Activated gamma-delta T cell treated with anti-CD3 and anti-CD28 coated beads, Interleukin-2, amount 50 U/mL, for 16 hours (primary cell): ENCODE data around the gene GPX4.

ENCODE experiments used
- DNase-seq: peaks from one replicate; pipeline ENCODE4 v3.0.0-alpha.2; 2020; ENCODE audit warnings: low read depth

GPX4 gene

DNA sequence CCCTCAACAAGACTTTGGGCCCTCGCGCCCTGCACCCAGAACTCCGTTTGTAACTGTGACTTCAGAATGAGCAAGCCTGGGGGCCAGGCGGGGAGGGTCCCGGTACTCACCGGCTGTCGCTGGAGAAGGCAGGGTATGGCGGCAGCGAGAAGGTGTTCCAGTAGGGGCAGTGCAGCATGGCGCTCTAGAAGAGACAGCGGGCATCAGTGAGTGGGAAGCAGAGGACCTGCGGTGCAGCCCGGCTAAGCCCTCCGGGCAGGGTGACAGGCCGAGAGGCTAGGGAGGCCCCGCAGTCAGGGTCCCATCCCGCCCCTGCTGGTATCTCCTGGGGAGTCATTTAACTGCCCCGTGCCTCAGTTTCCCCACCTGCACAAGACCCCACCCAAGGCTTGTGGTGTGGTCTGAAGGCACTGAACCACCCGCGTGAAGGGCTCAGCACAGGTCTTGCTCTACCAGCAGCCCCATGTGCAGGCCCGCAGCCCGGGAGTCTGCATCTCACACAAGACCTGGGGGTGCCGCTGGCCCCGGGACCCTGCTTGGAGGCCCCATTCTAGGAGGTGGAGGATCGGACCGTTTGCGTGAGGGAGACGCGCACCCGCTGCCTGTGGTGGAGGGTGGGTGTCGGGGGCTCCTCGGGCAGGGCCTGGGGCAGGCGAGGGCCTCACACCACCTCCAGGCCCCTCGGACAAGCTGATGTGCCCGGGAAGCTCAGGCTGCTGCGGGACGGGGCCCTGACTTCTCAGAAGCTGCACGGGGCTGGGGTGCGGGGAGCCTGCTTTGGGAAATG is 45.7 kb downstream of the GPX4 start:
- DNase-seq = no peak

DNA sequence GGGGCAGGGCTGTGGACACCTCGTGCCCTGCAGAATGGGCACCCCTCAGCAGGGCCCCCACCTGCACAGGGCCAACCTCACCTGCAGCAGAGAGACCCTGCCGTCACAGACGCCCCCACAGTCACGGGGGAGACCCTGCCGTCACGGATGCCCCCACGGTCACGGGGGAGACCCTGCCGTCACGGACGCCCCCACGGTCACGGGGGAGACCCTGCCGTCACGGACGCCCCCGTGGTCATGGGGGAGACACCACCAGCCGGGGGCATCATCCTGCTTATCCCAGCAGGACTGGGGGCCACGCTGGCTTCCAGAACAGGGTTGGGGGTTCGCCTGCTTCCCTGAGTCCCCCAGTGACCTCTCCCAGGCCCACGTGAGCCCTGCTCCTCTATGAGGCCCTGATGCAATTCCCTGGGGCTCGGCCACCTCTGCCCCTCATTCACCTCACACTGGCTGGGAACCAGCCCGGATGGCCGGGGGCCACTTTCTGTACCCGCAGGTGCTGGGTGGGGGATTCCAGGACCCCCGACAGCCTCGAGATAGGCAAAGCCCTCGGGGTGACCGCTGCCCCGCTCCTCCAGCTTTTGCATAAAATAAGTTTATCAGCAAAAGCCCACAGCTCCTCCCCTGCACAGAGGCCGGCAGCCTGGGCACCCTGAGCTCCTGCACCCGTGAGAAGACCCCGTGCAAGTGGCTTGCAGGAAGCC is 46.7 kb downstream of the GPX4 start:
- DNase-seq = no peak

DNA sequence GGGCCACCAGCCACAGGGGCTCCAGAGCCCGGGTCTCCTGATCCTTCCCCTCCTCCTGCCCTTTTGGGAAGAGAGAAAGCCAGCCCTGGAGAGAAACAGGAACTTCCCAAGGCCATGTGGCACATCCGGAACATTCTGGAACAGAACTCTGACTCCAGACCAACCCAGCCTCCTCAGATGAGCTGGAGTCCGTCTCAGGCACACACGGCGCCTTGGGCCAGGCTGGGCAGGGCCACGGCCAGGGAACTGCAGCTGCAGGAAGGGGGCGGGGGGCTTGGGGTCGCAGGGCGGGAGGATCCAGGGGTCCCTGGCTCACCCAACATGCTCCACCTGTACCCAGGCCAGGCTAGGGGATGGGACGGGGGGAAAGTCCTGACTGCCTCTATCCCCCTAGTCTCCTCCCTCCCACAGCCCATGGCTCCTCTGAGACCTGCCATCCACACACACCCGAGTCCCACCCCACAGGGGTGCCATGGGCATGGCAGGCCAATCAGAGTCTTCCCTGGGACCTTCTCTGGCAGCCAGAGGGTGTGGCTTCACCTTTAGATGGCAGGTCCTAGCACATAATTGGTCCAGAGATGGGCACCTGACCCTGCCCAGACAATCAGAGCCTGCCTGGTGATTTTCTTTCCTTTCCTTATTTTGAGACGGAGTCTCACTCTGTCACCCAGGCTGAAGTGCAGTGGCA is 47.4 kb downstream of the GPX4 start:
- no peak for DNase-seq

DNA sequence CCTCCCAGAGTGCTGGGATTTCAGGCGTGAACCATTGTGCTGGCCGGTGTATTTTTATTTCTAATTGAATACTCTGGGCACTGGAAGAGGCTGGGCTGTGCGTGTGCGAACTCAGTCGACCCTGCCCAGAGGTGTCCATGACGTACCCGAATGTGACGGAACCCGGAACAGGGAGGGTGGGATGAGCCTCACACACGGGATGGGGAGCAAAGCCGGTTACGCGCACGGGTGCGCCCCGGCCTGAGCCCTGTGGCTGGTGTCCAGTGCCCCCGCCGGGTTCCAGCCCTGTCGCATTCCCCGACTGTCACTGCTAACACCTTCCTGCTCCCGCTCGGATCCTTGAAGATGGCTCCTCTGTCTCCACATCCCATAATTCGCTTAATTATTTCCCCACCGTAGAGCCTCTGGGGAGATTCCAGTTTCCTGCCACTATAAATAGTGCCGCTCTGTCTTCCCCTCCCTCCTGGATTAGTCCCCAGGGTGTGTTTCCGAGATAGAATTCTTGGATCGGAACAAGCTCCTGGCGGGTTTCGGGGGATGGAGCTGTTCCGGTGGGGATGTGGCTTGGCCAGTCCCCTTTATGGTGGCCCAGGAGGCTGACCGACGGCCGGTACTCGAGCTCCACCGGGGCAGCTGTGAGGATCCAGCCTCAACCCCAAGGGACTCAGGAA is 48.3 kb downstream of the GPX4 start:
- no peak for DNase-seq

DNA sequence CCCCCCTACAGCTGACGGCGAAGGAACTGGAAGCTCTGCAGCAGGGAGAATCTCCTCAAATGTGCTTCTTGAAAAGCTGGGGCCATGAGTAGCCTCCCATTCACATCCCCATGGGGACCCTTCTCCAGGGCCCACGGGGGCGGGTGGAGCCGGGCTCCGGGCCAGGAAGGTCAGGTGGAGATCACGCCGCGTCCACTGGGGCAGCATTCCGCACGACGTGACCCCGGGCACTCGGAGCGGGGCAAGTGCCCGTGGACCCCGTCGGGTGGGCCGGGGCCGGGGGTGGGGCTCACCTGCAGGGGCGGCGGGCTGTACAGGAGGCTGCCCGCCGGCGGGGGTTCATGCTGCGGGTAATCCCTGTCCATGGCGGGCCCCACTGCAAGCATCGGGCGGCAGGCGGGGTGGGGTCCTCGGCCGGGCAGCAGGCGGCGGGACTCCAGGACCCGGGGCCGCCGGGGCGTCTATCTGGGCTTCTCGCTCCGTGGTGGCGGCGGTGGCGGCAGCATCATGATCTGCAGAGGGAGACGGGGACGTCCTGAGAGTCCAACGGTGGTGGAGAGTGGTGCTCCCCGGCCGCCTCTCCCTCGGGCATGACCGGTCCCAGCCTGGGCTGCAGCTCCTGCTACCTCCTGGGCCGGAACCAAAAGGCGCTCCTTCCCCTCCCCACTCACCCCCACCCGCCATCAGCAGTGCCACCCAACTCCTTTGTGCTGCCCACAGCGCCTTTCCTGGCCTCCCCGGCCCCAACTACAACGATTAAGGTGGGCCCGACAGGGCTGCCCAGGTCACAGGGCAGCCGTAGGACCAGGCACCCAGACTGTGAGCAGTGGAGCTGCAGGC is 50.3 kb downstream of the GPX4 start:
- no peak for DNase-seq

DNA sequence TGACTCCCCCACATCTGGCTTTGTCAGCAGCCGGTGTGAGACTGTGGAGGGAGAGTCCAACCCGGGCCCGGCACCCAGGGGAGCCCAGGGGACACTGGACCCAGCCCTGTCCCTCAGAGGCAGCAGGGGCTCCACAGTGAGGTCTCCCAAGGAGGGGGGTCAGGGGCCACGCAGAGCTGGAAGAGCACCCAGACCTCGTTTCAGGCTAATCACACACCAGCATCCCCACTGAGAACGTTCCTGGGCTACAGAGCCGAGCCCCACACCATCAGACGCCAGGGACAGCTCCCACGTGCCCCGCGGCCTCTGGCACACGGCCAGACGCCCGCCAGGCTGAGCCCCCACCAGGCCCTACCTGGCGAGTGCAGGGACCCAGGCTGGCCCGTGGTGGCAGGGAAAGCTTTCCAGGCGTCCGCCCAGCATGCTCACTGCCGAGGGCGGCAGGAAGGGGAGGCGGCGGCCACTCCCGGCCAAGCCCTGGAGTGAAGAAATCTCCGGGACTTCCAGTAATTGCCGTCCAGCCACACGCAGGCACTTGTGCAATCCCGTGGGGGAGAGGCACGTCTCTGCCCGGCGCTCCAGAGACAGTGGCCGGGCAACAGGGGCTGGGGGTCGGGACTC is 51.0 kb downstream of the GPX4 start:
- no peak for DNase-seq

DNA sequence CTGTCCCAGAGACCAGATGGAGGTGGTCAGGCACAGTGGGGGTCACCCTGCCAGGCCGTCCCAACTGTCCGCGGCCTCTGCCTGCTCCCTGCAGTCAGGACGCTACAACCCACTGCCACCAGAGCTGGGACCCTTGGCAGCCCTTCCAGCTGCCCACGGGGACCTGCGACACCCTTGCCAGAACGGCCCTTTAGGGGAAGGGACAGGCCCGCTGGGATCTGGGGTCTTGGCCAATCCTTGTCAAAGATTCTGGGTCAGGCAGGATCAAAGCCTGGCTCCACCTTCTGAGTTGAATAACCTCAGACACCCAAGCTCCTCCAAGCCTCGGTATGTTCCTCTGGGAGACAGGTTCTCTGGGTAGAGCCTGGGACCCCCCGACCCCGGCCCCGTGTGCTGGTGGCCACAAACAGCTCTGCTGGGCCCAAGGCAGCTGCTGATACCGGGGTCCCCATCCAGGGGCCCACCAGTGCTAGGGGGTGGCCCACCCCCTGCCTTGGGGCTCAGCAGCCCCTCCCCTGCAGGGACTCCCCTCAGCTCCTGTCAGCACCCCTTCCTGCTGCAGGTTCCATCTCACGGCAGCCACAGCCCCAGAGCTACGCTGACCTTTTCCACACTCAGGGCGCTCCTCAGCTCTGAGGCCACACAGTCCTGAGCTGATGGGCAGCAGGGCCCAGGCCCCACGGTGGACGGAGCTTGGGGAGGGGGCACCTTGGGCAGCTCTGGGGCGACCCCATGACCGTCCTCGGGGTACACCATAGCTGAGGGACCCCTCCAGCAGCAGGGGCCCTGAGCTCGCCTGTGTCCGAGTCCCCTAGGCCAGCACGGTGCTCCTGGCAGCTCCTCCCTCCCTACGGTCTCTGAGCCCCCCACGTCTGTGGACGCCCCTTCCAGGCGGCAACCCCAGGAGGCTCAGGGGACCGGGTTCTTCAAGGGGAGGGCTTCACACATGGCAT is 51.8 kb downstream of the GPX4 start:
- no peak for DNase-seq
